ENCODE results near the gene EPHB1. TPM values are rescaled to one million over a fixed set of nuclear protein-coding genes. Genes with fewer than 3 reads are reported as not detected.

EPHB1 gene
- total and polyA plus RNA-seq, 4 donors = 0.23 to 1.7 (median 0.52) TPM

DNA sequence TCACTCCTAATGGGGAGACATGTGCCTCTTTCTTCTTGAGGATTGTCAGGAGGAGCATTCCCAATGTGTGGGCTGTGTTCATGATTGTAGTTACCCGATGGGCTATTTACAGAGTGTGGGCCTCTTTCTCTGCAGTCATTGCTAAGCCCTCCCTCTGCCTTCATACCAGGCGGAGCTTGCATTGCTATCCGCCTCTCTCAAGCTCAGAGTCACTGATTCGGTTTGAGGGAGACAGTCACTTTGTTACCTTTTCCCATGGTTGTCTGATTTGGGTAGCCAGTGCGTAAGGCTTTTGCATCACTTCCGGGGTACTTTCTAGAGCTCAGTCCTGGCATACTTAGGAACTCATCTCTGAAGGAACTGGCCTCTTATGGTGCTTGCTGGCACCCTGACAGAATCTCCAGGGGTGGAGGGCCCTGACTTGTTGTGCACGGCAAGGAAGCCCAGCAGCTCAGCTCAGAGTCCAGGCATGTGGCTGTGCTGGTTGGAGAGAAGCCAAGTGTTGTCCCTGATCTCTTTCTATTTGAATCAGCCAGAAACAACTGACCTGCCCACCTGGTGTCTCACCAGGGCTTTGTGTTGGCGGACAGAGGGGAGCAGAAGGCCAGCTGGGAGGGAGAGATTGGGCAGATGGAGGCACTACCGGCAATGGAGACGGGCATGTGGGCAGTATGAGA, 79.8 kb downstream of the EPHB1 start:
- Histone ChIP-seq H3K27me3 (ENCODE audit: control insufficient read depth in 4 of 4, insufficient read depth in 4 of 4, low read length in 3 of 4) (no peaks in the 10 kb centered on the region), H3K4me3 (ENCODE audit: low read depth in 1 of 3, low read length in 3 of 3) (no peak overlapping the region), H3K9me3 (ENCODE audit: control insufficient read depth in 4 of 4, low read length in 3 of 4) (peaks cover 0 to 2% (median 0%) of the 10 kb centered on the region in 4 donors), H3K36me3 (ENCODE audit: control insufficient read depth in 4 of 4, insufficient read depth in 3 of 4, low read depth in 1 of 4, low read length in 3 of 4) (no peaks in the 10 kb centered on the region), H3K27ac (ENCODE audit: low read depth in 1 of 2, low read length in 2 of 2) (no peak overlapping the region), H3K9ac (ENCODE audit: low read depth in 1 of 2, low read length in 2 of 2) (no peak overlapping the region), H3K4me1 (ENCODE audit: control insufficient read depth in 4 of 4, insufficient read depth in 4 of 4, low read length in 3 of 4) (no peaks in the 10 kb centered on the region)
- TF ChIP-seq SP1 (IDR thresholded peaks at IDR 0.05) = no peak
- no peak for TF ChIP-seq HNF4A (conservative IDR thresholded peaks at IDR 0.05)
- TF ChIP-seq JUND (IDR thresholded peaks at IDR 0.05) = no peak
- no peak for TF ChIP-seq YY1 (IDR thresholded peaks at IDR 0.05)
- TF ChIP-seq ZBTB33 (IDR thresholded peaks at IDR 0.05) = no peak
- TF ChIP-seq FOXA2 (IDR thresholded peaks at IDR 0.05) = no peak
- no peak for TF ChIP-seq NR2F2 (IDR thresholded peaks at IDR 0.05)
- WGBS = 67% methylated on average over 10 of the region's 10 CpGs
- no peak for DNase-seq (ENCODE audit: low spot score)

DNA sequence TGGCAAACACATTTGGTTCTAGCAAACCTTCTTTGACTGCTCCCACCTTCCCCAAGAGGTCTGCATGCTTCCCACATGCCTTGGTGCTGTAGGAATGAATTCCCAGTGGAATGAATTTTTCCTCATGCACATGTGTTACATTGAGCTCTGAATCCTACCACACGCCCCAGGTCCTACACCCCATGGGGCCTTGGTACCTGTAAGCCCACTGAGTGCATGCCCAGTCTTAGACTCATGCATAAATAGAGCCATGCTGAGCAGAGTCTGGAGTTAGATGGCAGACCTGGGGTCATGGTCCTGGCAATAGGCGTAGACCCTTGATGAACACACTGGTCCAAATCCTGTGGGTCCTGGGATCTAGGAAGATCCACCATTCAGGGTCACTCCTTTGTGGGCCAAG, 81.8 kb downstream of the EPHB1 start:
- Histone ChIP-seq H3K9me3 (ENCODE audit: control insufficient read depth in 4 of 4, low read length in 3 of 4) (peaks cover 0 to 2% (median 0%) of the 10 kb centered on the region in 4 donors), H3K27ac (ENCODE audit: low read depth in 1 of 2, low read length in 2 of 2) (no peak overlapping the region), H3K4me1 (ENCODE audit: control insufficient read depth in 4 of 4, insufficient read depth in 4 of 4, low read length in 3 of 4) (no peaks in the 10 kb centered on the region), H3K9ac (ENCODE audit: low read depth in 1 of 2, low read length in 2 of 2) (no peak overlapping the region), H3K27me3 (ENCODE audit: control insufficient read depth in 4 of 4, insufficient read depth in 4 of 4, low read length in 3 of 4) (no peaks in the 10 kb centered on the region), H3K36me3 (ENCODE audit: control insufficient read depth in 4 of 4, insufficient read depth in 3 of 4, low read depth in 1 of 4, low read length in 3 of 4) (no peaks in the 10 kb centered on the region), H3K4me3 (ENCODE audit: low read depth in 1 of 3, low read length in 3 of 3) (no peak overlapping the region)
- TF ChIP-seq RXRA (IDR thresholded peaks at IDR 0.05) = no peak
- TF ChIP-seq HNF4A (conservative IDR thresholded peaks at IDR 0.05) = no peak
- TF ChIP-seq, protein P1, sequence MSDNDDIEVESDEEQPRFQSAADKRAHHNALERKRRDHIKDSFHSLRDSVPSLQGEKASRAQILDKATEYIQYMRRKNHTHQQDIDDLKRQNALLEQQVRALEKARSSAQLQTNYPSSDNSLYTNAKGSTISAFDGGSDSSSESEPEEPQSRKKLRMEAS (IDR thresholded peaks at IDR 0.05) = no peak
- no peak for TF ChIP-seq EGR1 (IDR thresholded peaks at IDR 0.05; ENCODE audit: low read depth in 2 of 2)
- no peak for TF ChIP-seq GABPA (IDR thresholded peaks at IDR 0.05 in 1 of 2, conservative IDR thresholded peaks at IDR 0.05 in 1 of 2)
- no peak for TF ChIP-seq REST (IDR thresholded peaks at IDR 0.05)
- no peak for TF ChIP-seq RAD21 (IDR thresholded peaks at IDR 0.05)
- TF ChIP-seq, protein P2, sequence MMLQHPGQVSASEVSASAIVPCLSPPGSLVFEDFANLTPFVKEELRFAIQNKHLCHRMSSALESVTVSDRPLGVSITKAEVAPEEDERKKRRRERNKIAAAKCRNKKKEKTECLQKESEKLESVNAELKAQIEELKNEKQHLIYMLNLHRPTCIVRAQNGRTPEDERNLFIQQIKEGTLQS (IDR thresholded peaks at IDR 0.05) = no peak
- TF ChIP-seq NR2F2 (IDR thresholded peaks at IDR 0.05) = no peak
- DNase-seq (ENCODE audit: low spot score) = no peak
- 88% methylated on average over 2 of the region's 2 CpGs for WGBS
